ENCODE results near the gene EXOC2. TPM values are rescaled to one million over a fixed set of nuclear protein-coding genes. Genes with fewer than 3 reads are reported as not detected.

EXOC2 gene
- total RNA-seq, 1 experiment from 2014 or later, result 45.7 TPM

- Mint-ChIP-seq H3K9me3 (no peaks in the 10 kb centered on the region), H3K4me1 (peaks cover 17% of the 10 kb centered on the region), H3K36me3 (peaks cover 24% of the 10 kb centered on the region), H3K4me3 (no peak overlapping the region), H3K27me3 (ENCODE audit: low read depth) (no peaks in the 10 kb centered on the region), H3K27ac (no peak overlapping the region)
- DNase-seq (ENCODE audit: low spot score) (no peak), ATAC-seq (no peak)
- CTCF ChIA-PET, result no interaction called here
- POLR2A ChIA-PET, result no interaction called here
- TF ChIP-seq, protein P1, sequence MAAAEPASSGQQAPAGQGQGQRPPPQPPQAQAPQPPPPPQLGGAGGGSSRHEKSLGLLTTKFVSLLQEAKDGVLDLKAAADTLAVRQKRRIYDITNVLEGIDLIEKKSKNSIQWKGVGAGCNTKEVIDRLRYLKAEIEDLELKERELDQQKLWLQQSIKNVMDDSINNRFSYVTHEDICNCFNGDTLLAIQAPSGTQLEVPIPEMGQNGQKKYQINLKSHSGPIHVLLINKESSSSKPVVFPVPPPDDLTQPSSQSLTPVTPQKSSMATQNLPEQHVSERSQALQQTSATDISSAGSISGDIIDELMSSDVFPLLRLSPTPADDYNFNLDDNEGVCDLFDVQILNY (CRISPR knock-in tag; IDR thresholded peaks at IDR 0.05), result no peak
- TF ChIP-seq, protein P2, sequence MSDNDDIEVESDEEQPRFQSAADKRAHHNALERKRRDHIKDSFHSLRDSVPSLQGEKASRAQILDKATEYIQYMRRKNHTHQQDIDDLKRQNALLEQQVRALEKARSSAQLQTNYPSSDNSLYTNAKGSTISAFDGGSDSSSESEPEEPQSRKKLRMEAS (CRISPR knock-in tag; IDR thresholded peaks at IDR 0.05), result no peak
- no peak for TF ChIP-seq JAZF1 (CRISPR knock-in tag; IDR thresholded peaks at IDR 0.05)
- TF ChIP-seq ZNF219 (CRISPR knock-in tag; IDR thresholded peaks at IDR 0.05; ENCODE audit: borderline replicate concordance), result no peak
- TF ChIP-seq NFYB (CRISPR knock-in tag; conservative IDR thresholded peaks at IDR 0.05; ENCODE audit: low read depth), result no peak
- no peak for TF ChIP-seq ZNF232 (CRISPR knock-in tag; IDR thresholded peaks at IDR 0.05)
- no peak for TF ChIP-seq IRF2 (CRISPR knock-in tag; IDR thresholded peaks at IDR 0.05; ENCODE audit: borderline replicate concordance, low read depth)
- no peak for TF ChIP-seq IRF1 (CRISPR knock-in tag; IDR thresholded peaks at IDR 0.05)
- TF ChIP-seq E2F1 (CRISPR knock-in tag; IDR thresholded peaks at IDR 0.05), result no peak
- TF ChIP-seq NFATC4 (CRISPR knock-in tag; IDR thresholded peaks at IDR 0.05), result no peak
- TF ChIP-seq ELF4 (CRISPR knock-in tag; IDR thresholded peaks at IDR 0.05; ENCODE audit: low read depth), result no peak
- TF ChIP-seq, protein P3, sequence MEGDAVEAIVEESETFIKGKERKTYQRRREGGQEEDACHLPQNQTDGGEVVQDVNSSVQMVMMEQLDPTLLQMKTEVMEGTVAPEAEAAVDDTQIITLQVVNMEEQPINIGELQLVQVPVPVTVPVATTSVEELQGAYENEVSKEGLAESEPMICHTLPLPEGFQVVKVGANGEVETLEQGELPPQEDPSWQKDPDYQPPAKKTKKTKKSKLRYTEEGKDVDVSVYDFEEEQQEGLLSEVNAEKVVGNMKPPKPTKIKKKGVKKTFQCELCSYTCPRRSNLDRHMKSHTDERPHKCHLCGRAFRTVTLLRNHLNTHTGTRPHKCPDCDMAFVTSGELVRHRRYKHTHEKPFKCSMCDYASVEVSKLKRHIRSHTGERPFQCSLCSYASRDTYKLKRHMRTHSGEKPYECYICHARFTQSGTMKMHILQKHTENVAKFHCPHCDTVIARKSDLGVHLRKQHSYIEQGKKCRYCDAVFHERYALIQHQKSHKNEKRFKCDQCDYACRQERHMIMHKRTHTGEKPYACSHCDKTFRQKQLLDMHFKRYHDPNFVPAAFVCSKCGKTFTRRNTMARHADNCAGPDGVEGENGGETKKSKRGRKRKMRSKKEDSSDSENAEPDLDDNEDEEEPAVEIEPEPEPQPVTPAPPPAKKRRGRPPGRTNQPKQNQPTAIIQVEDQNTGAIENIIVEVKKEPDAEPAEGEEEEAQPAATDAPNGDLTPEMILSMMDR (IDR thresholded peaks at IDR 0.05), result no peak
- TF ChIP-seq GTF2I (CRISPR knock-in tag; conservative IDR thresholded peaks at IDR 0.05), result no peak
- TF ChIP-seq ETV6 (CRISPR knock-in tag; IDR thresholded peaks at IDR 0.05), result no peak
- TF ChIP-seq FOXK1 (CRISPR knock-in tag; IDR thresholded peaks at IDR 0.05), result no peak
- no peak for TF ChIP-seq ZNF423 (CRISPR knock-in tag; IDR thresholded peaks at IDR 0.05)
Measured at GRCh38 chr6:635233-635632, 57.7 kb downstream of the EXOC2 start.

DNA sequence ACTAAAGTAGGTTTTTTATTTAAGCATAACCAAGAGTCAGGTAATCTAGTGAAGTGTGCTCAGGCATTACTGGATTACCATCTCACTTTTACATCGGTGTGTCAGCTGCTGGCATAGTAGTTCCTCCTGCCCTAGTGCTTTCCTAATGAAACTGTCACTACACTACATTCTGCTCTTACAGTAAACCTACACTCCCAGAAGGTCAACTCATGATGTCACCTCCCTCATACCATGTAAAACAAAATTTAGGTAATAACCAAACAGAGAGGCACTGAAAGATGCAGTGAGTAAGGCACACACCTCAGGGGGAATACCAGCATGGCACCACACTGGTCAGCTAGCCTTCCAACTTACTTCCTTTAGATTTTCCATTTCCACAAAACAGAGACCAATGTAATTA lies 59.3 kb downstream of the EXOC2 start:
- H3K9me3 Mint-ChIP-seq, result no peaks in the 10 kb centered on the region
- POLR2A ChIA-PET, result no interaction called here
- no peak for TF ChIP-seq SMAD3 (CRISPR knock-in tag; IDR thresholded peaks at IDR 0.05; ENCODE audit: borderline replicate concordance)
- TF ChIP-seq, protein P4, sequence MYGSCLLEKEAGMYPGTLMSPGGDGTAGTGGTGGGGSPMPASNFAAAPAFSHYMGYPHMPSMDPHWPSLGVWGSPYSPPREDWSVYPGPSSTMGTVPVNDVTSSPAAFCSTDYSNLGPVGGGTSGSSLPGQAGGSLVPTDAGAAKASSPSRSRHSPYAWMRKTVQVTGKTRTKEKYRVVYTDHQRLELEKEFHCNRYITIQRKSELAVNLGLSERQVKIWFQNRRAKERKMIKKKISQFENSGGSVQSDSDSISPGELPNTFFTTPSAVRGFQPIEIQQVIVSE (CRISPR knock-in tag; IDR thresholded peaks at IDR 0.05; ENCODE audit: borderline replicate concordance), result no peak
- no peak for TF ChIP-seq TCF7 (CRISPR knock-in tag; IDR thresholded peaks at IDR 0.05; ENCODE audit: low read depth)
- TF ChIP-seq, protein P5, sequence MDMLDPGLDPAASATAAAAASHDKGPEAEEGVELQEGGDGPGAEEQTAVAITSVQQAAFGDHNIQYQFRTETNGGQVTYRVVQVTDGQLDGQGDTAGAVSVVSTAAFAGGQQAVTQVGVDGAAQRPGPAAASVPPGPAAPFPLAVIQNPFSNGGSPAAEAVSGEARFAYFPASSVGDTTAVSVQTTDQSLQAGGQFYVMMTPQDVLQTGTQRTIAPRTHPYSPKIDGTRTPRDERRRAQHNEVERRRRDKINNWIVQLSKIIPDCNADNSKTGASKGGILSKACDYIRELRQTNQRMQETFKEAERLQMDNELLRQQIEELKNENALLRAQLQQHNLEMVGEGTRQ (CRISPR knock-in tag; IDR thresholded peaks at IDR 0.05), result no peak
- TF ChIP-seq ZNF416 (CRISPR knock-in tag; IDR thresholded peaks at IDR 0.05), result no peak
- TF ChIP-seq, protein P1 (CRISPR knock-in tag; IDR thresholded peaks at IDR 0.05), result no peak
- TF ChIP-seq ATF1 (CRISPR knock-in tag; IDR thresholded peaks at IDR 0.05), result no peak
- no peak for TF ChIP-seq PRDM15 (CRISPR knock-in tag; IDR thresholded peaks at IDR 0.05)
- TF ChIP-seq ZNF263 (CRISPR knock-in tag; IDR thresholded peaks at IDR 0.05; ENCODE audit: low read depth), result no peak
- no peak for TF ChIP-seq E2F1 (CRISPR knock-in tag; IDR thresholded peaks at IDR 0.05)

More for the DNA sequence above, 59.3 kb downstream of the EXOC2 start:
- no peak for DNase-seq (ENCODE audit: low spot score)
- H3K4me3 Mint-ChIP-seq, result no peak overlapping the region
- H3K4me1 Mint-ChIP-seq, result peaks cover 11% of the 10 kb centered on the region
- CTCF ChIA-PET, result no interaction called here
- no peak overlapping the region; the same call in 1 of the 2 replicates for H3K27ac Mint-ChIP-seq
- no peak for ATAC-seq
- H3K36me3 Mint-ChIP-seq, result peaks cover 24% of the 10 kb centered on the region
- no peaks in the 10 kb centered on the region for H3K27me3 Mint-ChIP-seq (ENCODE audit: low read depth)

All from WTC11 (cell line).